Stomach (tissue), 4 donors: ENCODE results near the gene PCDHGC3.

Source experiments
- CTCF ChIP-seq, 7 experiments: fragments of 450-650 bp in 4 of 7; fragments of 200-600 bp in 3 of 7; sonication (generic) in 3 of 7; IDR thresholded peaks; one replicate each; pipeline ENCODE4 v1.5.1; 2016 to 2019; ENCODE audit warnings: antibody characterized with exemption in 7 of 7, control low read depth in 2 of 7, mild to moderate bottlenecking in 1 of 7
- EP300 ChIP-seq: sonication (generic); formaldehyde crosslinking; IDR thresholded peaks from one replicate; pipeline ENCODE4 v1.6.1; 2017; ENCODE audit warnings: antibody characterized with exemption
- POLR2A ChIP-seq, 4 donors: fragments of 450-650 bp; IDR thresholded peaks; one replicate each; pipeline ENCODE4 v1.6.1; 2016; ENCODE audit warnings: antibody characterized with exemption in 4 of 4, control low read depth in 2 of 4, mild to moderate bottlenecking in 1 of 4, moderate library complexity in 1 of 4

GRCh38 chr5:141508440-141508797 lies 32.7 kb downstream of the PCDHGC3 start:
- no peak for TF ChIP-seq POLR2A (IDR thresholded peaks at IDR 0.05)
- TF ChIP-seq CTCF (IDR thresholded peaks at IDR 0.05) = no peak
- TF ChIP-seq EP300 = no peak
